ENCODE results near the gene LGALS9C.
"Not testable (repeated sequence)": the region's sequence is repeated elsewhere in the genome, so short reads cannot be mapped to it uniquely, and the experiment has no call there.

The LGALS9C gene

DNA sequence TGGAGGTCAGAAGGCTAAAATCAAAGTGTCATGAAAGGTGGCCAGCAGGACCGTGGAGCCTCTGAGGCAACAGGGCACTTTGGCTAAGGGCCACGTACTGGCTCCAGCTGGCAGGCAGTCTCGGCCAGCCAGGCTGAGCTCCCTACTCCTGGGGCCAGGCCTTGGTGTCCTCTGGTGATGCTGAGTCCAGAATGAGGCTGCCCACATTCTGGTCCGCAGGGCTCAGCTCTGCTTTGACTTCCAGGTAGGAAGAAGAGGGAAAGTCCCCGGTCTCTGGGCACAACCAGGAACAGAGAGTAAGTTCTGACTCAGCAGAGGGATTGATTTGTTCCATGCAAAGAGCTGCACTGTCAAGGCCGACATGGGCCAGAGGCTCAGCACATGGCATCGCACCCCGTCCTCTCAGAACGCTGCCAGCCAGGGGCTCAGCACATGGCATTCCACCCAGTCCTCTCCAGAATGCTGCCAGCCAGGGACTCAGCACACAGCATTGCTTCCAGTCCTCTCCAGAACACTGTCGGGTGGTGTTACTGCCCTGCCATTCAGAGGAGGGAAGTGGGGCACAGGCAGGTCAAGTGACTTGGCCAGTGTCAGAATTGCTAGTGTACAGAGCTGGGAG, 2.5 kb downstream of the LGALS9C start:
- not testable (repeated sequence) for DNase-seq (ENCODE audit: low read depth)

GRCh38 chr17:18481775-18482174, 5.2 kb downstream of the LGALS9C start:
- not testable (repeated sequence) for DNase-seq (ENCODE audit: low read depth)

GRCh38 chr17:18485936-18486464, 9.4 kb downstream of the LGALS9C start:
- DNase-seq (ENCODE audit: low read depth): not testable (repeated sequence)

DNA sequence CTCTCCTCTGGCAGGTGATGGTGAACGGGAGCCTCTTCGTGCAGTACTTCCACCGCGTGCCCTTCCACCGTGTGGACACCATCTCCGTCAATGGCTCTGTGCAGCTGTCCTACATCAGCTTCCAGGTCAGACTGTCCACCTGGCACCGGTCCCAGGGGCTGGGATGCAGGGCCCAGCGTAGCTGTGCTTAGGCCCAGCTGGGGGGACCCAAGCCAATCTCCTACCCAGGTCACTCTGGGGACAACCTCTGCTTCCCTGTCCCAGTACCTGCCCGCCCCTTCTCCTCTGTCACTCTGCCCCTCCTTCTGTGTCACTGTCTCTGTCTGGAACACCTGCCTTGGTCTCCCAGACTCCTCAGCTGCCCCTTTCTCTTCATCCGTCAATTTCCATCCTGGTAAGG, 11.0 kb downstream of the LGALS9C start:
- DNase-seq (ENCODE audit: low read depth): not testable (repeated sequence)

DNA sequence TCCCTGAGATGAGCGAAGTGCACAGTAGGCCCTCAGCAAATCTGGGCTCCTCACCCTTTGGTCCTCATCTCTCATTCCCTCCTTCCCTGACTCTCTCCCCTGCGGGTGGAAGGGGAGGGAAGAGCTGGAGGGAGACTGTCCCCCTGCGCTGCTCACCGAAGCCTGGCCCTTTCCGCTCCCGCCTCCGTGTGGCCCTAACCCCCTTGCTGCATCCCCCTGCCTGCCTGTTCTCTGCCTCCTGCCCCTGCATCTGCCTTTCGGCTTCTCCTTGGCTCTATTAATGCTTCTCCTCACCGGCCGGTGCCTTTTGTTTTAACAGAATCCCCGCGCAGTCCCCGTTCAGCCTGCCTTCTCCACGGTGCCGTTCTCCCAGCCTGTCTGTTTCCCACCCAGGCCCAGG, 12.0 kb downstream of the LGALS9C start:
- not testable (repeated sequence) for DNase-seq (ENCODE audit: low read depth)

DNA sequence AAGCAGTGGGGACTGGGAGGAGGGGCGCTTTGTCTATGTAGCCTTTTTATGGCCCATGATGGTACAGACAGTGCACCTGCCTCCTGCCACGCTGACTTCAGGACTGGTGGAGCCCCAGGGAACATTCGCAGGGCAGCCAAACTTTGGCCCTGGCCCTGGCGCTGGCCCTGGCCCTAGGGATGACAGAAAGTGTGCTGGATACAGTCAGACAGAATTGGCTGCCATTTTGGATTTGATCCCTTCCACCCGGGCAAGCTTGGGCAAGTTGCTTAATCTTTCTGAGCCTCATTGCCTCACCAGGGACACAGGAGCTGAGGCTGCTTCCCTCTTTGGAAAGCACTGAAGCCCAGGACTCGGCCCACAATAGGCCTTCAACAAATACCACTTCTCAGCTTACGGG, 13.4 kb downstream of the LGALS9C start:
- DNase-seq (ENCODE audit: low read depth): not testable (repeated sequence)

- DNase-seq (ENCODE audit: low read depth): not testable (repeated sequence)
Observed at GRCh38 chr17:18492712-18493480, 16.3 kb downstream of the LGALS9C start.

GRCh38 chr17:18494250-18494768, 17.7 kb downstream of the LGALS9C start:
- DNase-seq (ENCODE audit: low read depth): not testable (repeated sequence)

DNA sequence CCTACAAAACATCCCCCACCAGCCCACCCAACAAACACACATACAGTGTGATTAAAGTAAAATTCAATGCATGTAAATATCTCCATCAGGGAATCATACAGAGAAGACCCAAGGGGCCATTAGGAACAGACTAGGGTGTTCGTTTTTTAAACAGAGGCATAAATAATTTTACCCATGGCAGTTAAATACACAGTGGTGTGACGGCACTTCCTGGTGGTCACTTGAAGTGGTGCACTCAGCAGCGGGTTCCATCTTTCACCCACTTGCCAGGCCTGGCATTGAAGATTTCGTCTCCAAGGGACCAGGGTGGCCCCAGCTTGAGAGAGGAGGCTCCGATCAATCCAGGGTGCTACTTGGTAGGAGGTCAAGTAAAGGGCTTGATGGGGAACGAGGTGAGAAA, 20.5 kb downstream of the LGALS9C start:
- not testable (repeated sequence) for DNase-seq (ENCODE audit: low read depth)

GRCh38 chr17:18499100-18499499, 22.5 kb downstream of the LGALS9C start:
- DNase-seq (ENCODE audit: low read depth): not testable (repeated sequence)

- not testable (repeated sequence) for DNase-seq (ENCODE audit: low read depth)
Observed at GRCh38 chr17:18499756-18500155, 23.2 kb downstream of the LGALS9C start.

DNA sequence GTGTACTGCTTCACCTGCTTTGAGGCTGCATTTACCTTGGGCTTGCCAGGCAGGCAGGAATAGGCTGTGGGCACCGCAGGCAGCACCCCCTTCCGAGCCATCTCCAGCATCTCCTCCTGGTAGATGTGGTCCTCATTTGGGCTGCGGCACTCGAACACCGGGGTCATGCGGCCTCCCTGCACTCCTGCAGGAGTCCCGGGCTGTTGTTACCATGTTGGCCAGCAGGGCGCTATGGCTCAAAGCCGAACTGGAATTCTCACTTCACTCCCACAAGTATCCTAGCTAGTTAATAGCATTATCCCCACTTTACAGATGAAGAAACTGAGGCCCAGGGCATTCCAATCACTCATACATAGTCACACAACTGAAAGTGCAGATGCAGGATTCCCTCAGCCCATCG, 23.7 kb downstream of the LGALS9C start:
- DNase-seq (ENCODE audit: low read depth): not testable (repeated sequence)

- DNase-seq (ENCODE audit: low read depth): not testable (repeated sequence)
Observed at GRCh38 chr17:18500816-18501215, 24.2 kb downstream of the LGALS9C start.

DNA sequence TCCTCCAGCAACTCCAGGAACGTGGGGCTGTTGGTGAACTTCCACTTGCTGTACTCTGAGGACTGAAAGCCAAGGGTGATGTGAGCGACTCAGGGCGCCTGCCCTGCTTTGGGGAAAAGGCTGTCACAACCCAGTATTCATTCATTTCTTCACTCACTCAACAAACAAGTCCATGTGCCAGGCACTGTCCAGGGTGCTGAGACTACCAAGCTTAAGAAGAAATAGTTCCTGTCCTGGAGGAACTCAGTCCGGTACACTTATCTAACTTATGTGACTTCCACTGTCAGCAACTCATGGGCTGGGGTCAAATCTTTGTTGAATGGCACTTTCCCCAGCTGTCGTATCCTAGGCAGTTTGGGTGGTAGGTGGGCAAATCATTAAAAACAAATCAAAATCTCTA, 26.6 kb downstream of the LGALS9C start:
- DNase-seq (ENCODE audit: low read depth): not testable (repeated sequence)

- not testable (repeated sequence) for DNase-seq (ENCODE audit: low read depth)
Observed at GRCh38 chr17:18507729-18508128, 31.1 kb downstream of the LGALS9C start.

DNA sequence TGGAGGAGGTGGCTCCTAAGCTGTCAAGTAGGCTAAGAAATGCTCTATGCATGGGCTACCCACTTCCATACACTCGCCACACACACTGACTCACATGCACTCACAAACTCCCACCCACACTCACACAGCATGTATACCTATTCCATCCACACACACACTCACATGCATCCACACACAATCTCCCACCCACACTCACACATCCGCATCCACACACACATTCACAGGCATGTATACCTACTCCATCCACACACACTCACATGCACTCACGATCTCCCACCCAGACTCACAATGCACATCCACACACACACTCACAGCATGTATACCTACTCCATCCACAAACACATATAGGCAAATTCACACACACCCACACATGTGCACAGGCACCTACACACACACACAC, 32.1 kb downstream of the LGALS9C start:
- not testable (repeated sequence) for DNase-seq (ENCODE audit: low read depth)

DNA sequence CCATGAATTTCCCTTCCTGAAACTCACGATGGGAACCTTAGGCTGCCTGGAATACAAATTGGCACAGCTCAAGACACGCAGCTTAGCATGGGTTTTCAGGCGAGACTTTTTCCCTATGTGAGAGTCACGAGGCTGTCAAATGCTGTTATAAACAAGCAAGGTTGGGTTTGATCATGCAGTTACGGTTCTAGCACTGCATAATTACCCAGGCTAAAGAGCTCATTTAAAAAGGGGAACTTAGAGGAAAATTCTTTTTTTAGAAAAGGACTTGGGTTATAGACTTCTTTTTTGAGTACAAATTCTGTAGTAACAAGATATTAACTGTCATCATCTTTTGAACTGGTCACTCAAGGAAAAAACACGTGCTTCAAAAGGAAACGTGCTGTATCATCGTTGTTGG, 44.5 kb downstream of the LGALS9C start:
- DNase-seq (ENCODE audit: low read depth): not testable (repeated sequence)

- not testable (repeated sequence) for DNase-seq (ENCODE audit: low read depth)
Observed at GRCh38 chr17:18525015-18525414, 48.4 kb downstream of the LGALS9C start.

DNA sequence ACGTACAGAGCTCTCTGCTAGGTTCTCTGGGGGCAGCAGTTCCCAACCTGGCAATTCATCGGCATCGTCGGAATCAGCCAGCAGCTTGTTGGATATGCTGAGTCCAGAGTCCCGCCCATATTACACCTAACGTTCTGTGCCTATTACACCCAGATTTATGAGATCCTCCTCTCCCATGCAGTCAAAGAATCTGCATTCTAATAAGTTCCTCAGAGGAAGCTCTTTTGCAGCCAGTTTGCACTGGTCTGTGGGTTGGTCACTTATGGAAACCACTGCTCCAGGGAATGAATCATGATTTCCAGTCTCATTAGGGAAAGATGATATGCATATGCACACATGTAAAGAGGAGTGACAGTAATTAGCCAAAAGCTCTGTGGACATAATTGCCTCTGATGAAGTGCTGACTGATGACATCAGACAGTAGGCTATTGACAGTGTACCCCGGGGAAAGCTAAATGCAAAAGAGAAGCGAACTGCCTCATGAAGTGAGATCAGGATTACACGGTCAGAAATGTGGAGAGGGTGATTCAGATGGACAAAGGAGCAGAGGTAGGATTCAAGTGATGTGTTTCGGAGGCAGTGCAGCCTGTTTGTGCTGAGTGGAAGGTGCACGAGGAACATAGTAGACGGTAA, 49.7 kb downstream of the LGALS9C start:
- DNase-seq (ENCODE audit: low read depth): not testable (repeated sequence)

DNA sequence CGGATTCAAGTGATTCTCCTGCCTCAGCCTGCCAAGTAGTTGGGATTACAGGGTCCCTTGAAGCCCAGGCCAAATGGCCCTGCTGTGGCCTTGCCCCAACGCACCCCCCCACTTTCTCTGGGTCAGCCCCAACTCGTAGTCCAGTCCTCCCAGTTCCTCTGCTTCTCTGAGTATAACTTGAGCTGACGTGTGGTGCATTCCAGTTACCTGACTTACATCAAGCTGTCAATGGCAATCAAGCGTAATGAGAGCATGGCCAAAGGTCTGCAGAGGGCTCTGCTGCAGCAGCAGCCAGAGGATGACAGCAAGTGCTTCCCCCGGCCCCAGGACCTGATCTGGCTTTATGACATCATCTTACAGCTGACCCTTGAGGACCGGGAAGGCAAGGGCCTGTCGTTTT, 50.8 kb downstream of the LGALS9C start:
- not testable (repeated sequence) for DNase-seq (ENCODE audit: low read depth)

GRCh38 chr17:18528435-18528834, 51.8 kb downstream of the LGALS9C start:
- DNase-seq (ENCODE audit: low read depth): not testable (repeated sequence)

DNA sequence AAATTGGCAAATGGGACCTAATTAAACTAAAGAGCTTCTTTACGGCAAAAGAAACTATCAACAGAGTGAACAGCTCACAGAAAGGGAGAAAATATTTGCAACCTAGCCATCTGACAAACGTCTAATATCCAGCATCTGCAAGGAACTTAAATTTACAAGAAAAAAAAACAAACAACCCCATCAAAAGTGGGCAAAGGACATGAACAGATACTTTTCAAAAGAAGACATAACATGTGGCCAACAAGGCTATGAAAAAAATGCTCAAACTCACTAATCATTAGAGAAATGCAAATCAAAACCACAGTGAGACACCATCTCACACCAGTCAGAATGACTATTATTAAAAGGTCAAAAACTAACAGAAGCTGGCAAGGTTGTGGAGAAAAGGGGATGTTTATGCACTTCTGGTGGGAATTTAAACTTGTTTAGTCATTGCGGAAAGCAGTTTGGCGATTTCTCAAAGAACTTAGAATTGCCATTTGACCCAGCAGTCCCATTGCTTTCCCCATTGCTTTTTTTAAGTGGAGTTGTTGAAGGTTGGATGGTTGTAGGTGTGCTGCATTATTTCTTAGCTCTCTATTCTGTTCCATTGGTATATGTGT, 52.4 kb downstream of the LGALS9C start:
- DNase-seq (ENCODE audit: low read depth): not testable (repeated sequence)
